NOMO-1 (cell line): Measurements from ENCODE around the gene EPB41L5.
"Not testable (repeated sequence)": the region's sequence is repeated elsewhere in the genome, so short reads cannot be mapped to it uniquely, and the experiment has no call there.

Experiments used
- DNase-seq, 2 experiments: peaks; one replicate each; lab custom pipeline; 2025; ENCODE audit not compliant: unreplicated experiment in 2 of 2; lab: John Stamatoyannopoulos, UW

EPB41L5 gene

GRCh38 chr2:120094795-120095194 is 81.9 kb downstream of the EPB41L5 start:
- no peak for DNase-seq

GRCh38 chr2:120100627-120101026 is 87.8 kb downstream of the EPB41L5 start:
- no peak for DNase-seq

GRCh38 chr2:120103723-120104467 is 91.0 kb downstream of the EPB41L5 start:
- no peak for DNase-seq

GRCh38 chr2:120104772-120105171 is 91.9 kb downstream of the EPB41L5 start:
- no peak for DNase-seq

- DNase-seq, result no peak
Measured at GRCh38 chr2:120105360-120105759, 92.5 kb downstream of the EPB41L5 start.

- no peak for DNase-seq
Measured at GRCh38 chr2:120108049-120108448, 95.2 kb downstream of the EPB41L5 start.

GRCh38 chr2:120108749-120109148 is 95.9 kb downstream of the EPB41L5 start:
- no peak for DNase-seq

GRCh38 chr2:120109186-120110061 is 96.5 kb downstream of the EPB41L5 start:
- peak; percentile 44 to 89 for DNase-seq

GRCh38 chr2:120110062-120110362 is 97.1 kb downstream of the EPB41L5 start:
- DNase-seq, result no peak

- peak; percentile 26 to 48 for DNase-seq
Measured at GRCh38 chr2:120110507-120110906, 97.6 kb downstream of the EPB41L5 start.

GRCh38 chr2:120111193-120111592 is 98.3 kb downstream of the EPB41L5 start:
- DNase-seq, result peak; percentile 4 to 21

GRCh38 chr2:120118018-120118417 is 105.1 kb downstream of the EPB41L5 start:
- no peak for DNase-seq

- DNase-seq, result no peak
Measured at GRCh38 chr2:120118471-120118870, 105.6 kb downstream of the EPB41L5 start.

GRCh38 chr2:120121337-120121736 is 108.5 kb downstream of the EPB41L5 start:
- DNase-seq, result not testable (repeated sequence)

GRCh38 chr2:120123090-120123489 is 110.2 kb downstream of the EPB41L5 start:
- DNase-seq, result no peak

GRCh38 chr2:120125195-120125594 is 112.3 kb downstream of the EPB41L5 start:
- no peak for DNase-seq

- no peak for DNase-seq
Measured at GRCh38 chr2:120128216-120128615, 115.3 kb downstream of the EPB41L5 start.

- DNase-seq, result no peak
Measured at GRCh38 chr2:120132190-120132589, 119.3 kb downstream of the EPB41L5 start.

GRCh38 chr2:120132691-120133090 is 119.8 kb downstream of the EPB41L5 start:
- DNase-seq, result no peak

- no peak for DNase-seq
Measured at GRCh38 chr2:120133572-120134244, 120.8 kb downstream of the EPB41L5 start.

GRCh38 chr2:120134263-120134662 is 121.4 kb downstream of the EPB41L5 start:
- no peak for DNase-seq
